ENCODE results near the gene MS4A8. TPM values are rescaled to one million over a fixed set of nuclear protein-coding genes. Genes with fewer than 3 reads are reported as not detected.
"Not testable (repeated sequence)": the region's sequence is repeated elsewhere in the genome, so short reads cannot be mapped to it uniquely, and the experiment has no call there.

Gene MS4A8
- total RNA-seq, 4 donors from 2014 or later, result not detected

DNA sequence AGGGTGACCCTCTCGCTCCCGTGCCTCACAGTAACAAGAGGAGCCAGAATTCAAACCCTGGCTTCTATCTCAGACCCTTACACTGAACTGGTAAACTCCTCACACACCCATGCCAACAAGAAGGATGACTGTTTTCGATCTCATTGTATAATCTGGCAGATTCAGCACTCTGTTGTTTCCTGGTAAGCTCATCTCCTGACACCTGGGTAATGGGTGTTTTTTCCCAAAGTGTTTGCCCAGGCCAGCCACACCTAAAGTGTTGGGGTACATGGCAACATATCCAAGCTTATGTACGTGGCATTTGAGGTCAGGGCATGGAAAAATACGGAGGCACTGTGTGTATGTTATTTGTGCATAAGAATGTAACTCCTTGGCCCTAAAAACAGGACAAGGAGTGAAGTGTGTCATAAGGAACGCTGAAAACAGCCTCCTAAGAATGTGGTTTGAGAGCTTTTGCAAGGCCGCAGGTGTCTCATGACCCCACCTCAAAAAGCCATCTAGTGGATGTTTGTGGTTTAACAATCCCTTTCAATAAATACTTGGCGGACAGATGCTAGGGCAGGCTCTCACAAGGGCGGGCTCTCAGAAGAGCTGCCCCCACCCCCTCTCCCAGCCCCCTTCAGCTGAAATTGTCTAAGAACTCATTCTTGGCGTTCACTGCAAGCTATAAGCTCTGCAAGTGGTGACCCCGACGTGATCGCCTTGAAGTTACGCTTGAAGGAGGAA lies 57.1 kb downstream of the MS4A8 start, which contains the start of gene MS4A15:
Gene MS4A15 (plus strand): TSS at position 561 of the 726 bp plus-strand sequence. CDS start 6,867 bp downstream, outside the sequence.
- no peak within 1 kb of the TSS for H3K27ac ChIP-seq (replicated peaks in 1 of 4)
- H3K27me3 ChIP-seq, result peaks cover 0 to 40% (median 0%) of the 10 kb centered on the region in 4 donors
- H3K9me3 ChIP-seq, result no peaks in the 10 kb centered on the region
- no peaks in the 10 kb centered on the region for H3K36me3 ChIP-seq
- no peak within 1 kb of the TSS for H3K4me3 ChIP-seq
- intact Hi-C loops (cut with DNase I), result no loop called here
- WGBS, result 61% methylated on average over 14 of the region's 14 CpGs
- TF ChIP-seq POLR2A (IDR thresholded peaks at IDR 0.05; ENCODE audit: low read depth) (no peak), EP300 (IDR thresholded peaks at IDR 0.05) (no peak), POLR2AphosphoS5 (IDR thresholded peaks at IDR 0.05) (no peak)
- TF ChIP-seq, protein P1, sequence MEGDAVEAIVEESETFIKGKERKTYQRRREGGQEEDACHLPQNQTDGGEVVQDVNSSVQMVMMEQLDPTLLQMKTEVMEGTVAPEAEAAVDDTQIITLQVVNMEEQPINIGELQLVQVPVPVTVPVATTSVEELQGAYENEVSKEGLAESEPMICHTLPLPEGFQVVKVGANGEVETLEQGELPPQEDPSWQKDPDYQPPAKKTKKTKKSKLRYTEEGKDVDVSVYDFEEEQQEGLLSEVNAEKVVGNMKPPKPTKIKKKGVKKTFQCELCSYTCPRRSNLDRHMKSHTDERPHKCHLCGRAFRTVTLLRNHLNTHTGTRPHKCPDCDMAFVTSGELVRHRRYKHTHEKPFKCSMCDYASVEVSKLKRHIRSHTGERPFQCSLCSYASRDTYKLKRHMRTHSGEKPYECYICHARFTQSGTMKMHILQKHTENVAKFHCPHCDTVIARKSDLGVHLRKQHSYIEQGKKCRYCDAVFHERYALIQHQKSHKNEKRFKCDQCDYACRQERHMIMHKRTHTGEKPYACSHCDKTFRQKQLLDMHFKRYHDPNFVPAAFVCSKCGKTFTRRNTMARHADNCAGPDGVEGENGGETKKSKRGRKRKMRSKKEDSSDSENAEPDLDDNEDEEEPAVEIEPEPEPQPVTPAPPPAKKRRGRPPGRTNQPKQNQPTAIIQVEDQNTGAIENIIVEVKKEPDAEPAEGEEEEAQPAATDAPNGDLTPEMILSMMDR (IDR thresholded peaks at IDR 0.05), result no peak
- no peaks in the 10 kb centered on the region for H3K4me1 ChIP-seq
- DNase-seq (ENCODE audit: extremely low spot score), result no peak

DNA sequence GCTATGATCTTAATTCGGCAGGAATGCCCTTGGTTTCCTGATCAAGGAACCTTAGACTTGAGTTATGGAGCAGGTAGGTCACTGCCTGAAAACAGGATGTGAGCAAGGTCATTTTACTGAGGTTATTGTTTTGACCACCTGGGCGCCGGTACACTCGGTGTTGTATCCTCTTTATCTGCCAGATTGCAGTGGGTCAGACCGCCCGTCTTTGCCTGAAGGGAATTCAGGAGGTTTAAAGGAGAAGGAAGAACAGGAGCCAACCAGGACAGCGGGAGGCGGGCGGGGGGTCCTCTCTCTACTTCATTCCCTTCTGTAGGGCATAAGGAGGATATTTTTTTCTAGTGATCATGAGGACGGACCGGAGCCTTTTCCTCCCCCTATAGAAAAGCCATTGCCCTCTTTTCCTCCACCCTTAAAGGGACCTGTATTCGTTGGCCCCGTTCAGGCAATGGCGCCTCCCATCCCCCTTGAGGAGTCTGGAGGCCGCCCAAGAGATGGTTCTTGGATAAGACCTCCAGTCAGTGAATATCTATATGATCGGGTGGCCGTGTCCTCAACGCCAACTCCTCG lies 57.9 kb downstream of the MS4A8 start:
- Histone ChIP-seq H3K36me3 (no peaks in the 10 kb centered on the region), H3K4me3 (no peak overlapping the region), H3K27ac (replicated peaks in 1 of 4) (no peak overlapping the region), H3K4me1 (no peaks in the 10 kb centered on the region), H3K27me3 (peaks cover 0 to 31% (median 0%) of the 10 kb centered on the region in 4 donors), H3K9me3 (no peaks in the 10 kb centered on the region)
- no peak for TF ChIP-seq EP300 (IDR thresholded peaks at IDR 0.05)
- 88% methylated on average over 19 of the region's 19 CpGs for WGBS
- intact Hi-C loops (cut with DNase I), result no loop called here
- no peak for DNase-seq (ENCODE audit: extremely low spot score)

DNA sequence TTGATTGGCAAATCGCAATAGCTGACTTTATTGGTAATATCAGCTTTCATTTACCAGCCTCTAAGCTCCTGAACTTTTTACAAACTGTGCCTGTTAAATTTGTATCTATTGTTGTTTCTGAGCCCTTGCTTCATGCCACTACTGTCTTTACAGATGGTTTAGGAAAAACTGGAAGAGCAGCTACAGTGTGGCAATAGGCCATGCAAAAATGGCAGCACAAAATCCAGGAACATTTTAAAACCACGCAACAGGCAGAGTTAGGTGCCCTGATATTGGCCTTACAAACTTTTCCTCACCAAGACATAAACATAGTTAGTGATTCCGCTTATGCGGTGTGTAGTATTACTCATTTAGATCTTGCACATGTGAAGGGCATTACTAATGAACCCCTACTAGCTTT lies 59.3 kb downstream of the MS4A8 start:
- H3K4me3 ChIP-seq; H3K4me1 ChIP-seq; H3K36me3 ChIP-seq; H3K27ac ChIP-seq (replicated peaks in 1 of 4); DNase-seq (ENCODE audit: extremely low spot score); intact Hi-C loops (cut with DNase I); H3K9me3 ChIP-seq: not testable (repeated sequence)
- peaks cover 0 to 24% (median 0%) of the 10 kb centered on the region in 4 donors for H3K27me3 ChIP-seq
- WGBS, result 83% methylated on average over 4 of the region's 4 CpGs

DNA sequence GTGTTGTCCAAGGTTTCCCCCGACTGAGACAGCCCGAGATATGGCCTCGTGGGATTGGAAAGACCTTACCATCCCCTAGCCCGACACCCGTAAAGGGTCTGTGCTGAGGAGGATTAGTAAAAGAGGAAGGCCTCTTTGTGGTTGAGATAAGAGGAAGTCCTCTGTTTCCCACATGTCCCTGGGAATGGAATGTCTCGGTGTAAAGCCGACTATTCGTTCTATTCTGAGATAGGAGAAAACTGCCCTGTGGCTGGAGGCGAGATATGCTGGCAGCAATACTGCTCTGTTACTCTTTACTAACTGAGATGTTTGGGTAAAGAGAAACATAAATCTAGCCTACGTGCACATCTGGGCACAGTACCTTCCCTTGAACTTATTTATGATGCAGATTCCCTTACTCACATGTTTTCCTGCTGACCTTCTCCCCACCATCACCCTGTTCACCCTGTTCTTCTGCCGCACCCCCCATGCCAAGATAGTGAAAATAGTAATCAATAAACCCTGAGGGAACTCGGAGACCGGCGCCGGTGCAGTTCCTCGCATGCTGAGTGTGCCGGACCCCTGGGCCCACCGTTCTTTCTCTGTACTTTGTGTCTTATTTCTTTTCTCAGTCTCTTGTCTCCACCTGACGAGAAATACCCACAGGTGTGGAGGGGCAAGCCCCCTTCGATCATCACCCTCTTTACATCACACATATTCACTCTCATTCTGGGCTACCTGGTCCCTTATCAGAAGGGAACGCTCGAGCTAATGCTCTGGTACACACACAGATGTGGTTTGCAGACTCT lies 60.2 kb downstream of the MS4A8 start:
- intact Hi-C loops (cut with DNase I); DNase-seq (ENCODE audit: extremely low spot score): not testable (repeated sequence)
- WGBS, result 84% methylated on average over 22 of the region's 22 CpGs

DNA sequence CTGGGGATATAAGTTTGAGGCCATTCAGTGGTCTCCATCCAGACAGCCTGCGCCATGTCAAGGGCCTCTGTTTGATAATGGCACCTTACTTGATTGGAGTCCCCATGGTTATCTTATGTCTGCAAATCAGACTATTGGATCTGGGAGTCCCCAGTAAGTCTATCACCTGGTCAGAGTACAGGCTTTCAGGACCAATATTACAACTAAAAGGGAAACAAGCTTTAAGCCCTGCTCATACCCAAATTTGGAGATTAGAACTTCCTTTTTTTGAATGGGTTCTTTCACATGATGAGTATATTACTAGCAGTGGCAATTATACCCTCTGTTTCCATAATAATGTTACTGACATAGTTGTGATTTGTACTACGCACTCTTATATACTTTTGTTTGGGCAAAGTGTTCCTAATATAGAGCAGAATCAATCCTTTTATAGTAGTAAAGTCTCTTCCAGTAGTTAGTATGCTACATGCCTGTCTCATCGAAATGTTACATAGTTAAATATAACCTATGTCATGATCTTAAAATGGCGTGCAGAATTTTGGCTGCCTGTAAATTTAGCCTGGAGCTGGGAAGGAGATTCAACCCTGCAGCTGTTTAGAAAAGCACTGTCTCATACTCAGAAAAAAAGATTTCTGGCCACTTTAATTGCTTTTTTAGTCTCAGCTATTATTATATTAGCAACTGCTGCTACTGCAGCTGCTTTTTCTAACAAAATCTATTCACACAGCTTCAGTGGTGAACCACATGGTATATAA lies 62.2 kb downstream of the MS4A8 start:
- H3K27me3 ChIP-seq, result peaks cover 0 to 37% (median 0%) of the 10 kb centered on the region in 4 donors
- TF ChIP-seq POLR2A (IDR thresholded peaks at IDR 0.05; ENCODE audit: low read depth) (no peak), POLR2AphosphoS5 (IDR thresholded peaks at IDR 0.05) (no peak), EP300 (IDR thresholded peaks at IDR 0.05) (no peak)
- TF ChIP-seq, protein P1 (IDR thresholded peaks at IDR 0.05), result no peak
- WGBS, result 47% methylated on average over 4 of the region's 4 CpGs
- no peak overlapping the region for H3K4me3 ChIP-seq
- H3K9me3 ChIP-seq, result no peaks in the 10 kb centered on the region
- no peaks in the 10 kb centered on the region for H3K4me1 ChIP-seq
- H3K27ac ChIP-seq (replicated peaks in 1 of 4), result no peak overlapping the region
- H3K36me3 ChIP-seq, result no peaks in the 10 kb centered on the region
- no peak for DNase-seq (ENCODE audit: extremely low spot score)
- intact Hi-C loops (cut with DNase I), result no loop called here

More for the DNA sequence above, 60.2 kb downstream of the MS4A8 start:
- H3K36me3 ChIP-seq; H3K4me1 ChIP-seq; H3K9me3 ChIP-seq; H3K4me3 ChIP-seq; H3K27ac ChIP-seq (replicated peaks in 1 of 4): not testable (repeated sequence)
- peaks cover 0 to 20% (median 0%) of the 10 kb centered on the region in 4 donors for H3K27me3 ChIP-seq

Data from esophagus muscularis mucosa (tissue), 4 donors.